CD14-positive monocyte (primary cell): Measurements from ENCODE around the gene ASTN1. TPM values are rescaled to one million over a fixed set of nuclear protein-coding genes. Genes with fewer than 3 reads are reported as not detected.

ENCODE experiments used
- DNase-seq, 3 donors: peaks; one replicate each; pipeline ENCODE4 v3.0.0-alpha.2; 2011 to 2022
- H2AFZ ChIP-seq: 2 replicates; pipeline ENCODE4 v1.6.0; 2012; ENCODE audit warnings: mild to moderate bottlenecking, low read depth, low read length, inconsistent platforms; ENCODE audit not compliant: insufficient read depth, poor library complexity, severe bottlenecking
- H3K27ac ChIP-seq, 2 donors: 1 replicate in 1 of 2; 2 replicates in 1 of 2; pipeline ENCODE4 v1.5.1; 2012 to 2013; ENCODE audit warnings: low read length in 2 of 2, control low read depth in 1 of 2, inconsistent platforms in 1 of 2, low read depth in 1 of 2, mild to moderate bottlenecking in 1 of 2
- H3K27me3 ChIP-seq, 2 donors: one replicate each; pipeline versions ENCODE4 v1.6.0 to v1.6.1; 2011 to 2013; ENCODE audit warnings: low read length in 2 of 2; ENCODE audit not compliant: control insufficient read depth in 2 of 2, insufficient read depth in 2 of 2
- H3K36me3 ChIP-seq, 2 donors: replicated peaks in 1 of 2; 1 replicate in 1 of 2; 2 replicates in 1 of 2; pipeline versions ENCODE4 v1.5.1 to v1.6.1; 2012 to 2013; ENCODE audit warnings: low read length in 2 of 2, control low read depth in 1 of 2, inconsistent platforms in 1 of 2, mild to moderate bottlenecking in 1 of 2; ENCODE audit not compliant: insufficient read depth in 2 of 2, control insufficient read depth in 1 of 2
- H3K4me1 ChIP-seq, 2 donors: 1 replicate in 1 of 2; 2 replicates in 1 of 2; pipeline versions ENCODE4 v1.5.1 to v1.6.1; 2012 to 2013; ENCODE audit warnings: low read length in 2 of 2, control low read depth in 1 of 2, inconsistent platforms in 1 of 2, mild to moderate bottlenecking in 1 of 2, moderate library complexity in 1 of 2; ENCODE audit not compliant: insufficient read depth in 2 of 2, control insufficient read depth in 1 of 2
- H3K4me2 ChIP-seq: replicated peaks from 2 replicates; pipeline ENCODE3; 2012; ENCODE audit warnings: low read length, moderate library complexity, mild to moderate bottlenecking; ENCODE audit not compliant: poor library complexity, severe bottlenecking; ENCODE audit errors: extremely low read depth
- H3K4me3 ChIP-seq, 3 experiments: fragments of 200-600 bp in 1 of 3; sonication (generic) in 1 of 3; replicated peaks in 1 of 3; 1 replicate in 2 of 3; 2 replicates in 1 of 3; pipeline ENCODE4 v1.5.1; 2011 to 2013; ENCODE audit warnings: low read length in 3 of 3, mild to moderate bottlenecking in 3 of 3, control low read depth in 2 of 3, low read depth in 2 of 3, inconsistent platforms in 1 of 3, moderate library complexity in 1 of 3
- H3K79me2 ChIP-seq: 2 replicates; pipeline ENCODE4 v1.6.0; 2012; ENCODE audit warnings: mild to moderate bottlenecking, control low read depth, inconsistent platforms, low read length, moderate library complexity; ENCODE audit not compliant: insufficient read depth
- H3K9ac ChIP-seq: 2 replicates; pipeline ENCODE4 v1.6.0; 2017; ENCODE audit warnings: low read length, mild to moderate bottlenecking; ENCODE audit not compliant: insufficient read depth, poor library complexity, severe bottlenecking
- H3K9me3 ChIP-seq, 2 donors: replicated peaks in 1 of 2; 1 replicate in 1 of 2; 2 replicates in 1 of 2; pipeline versions ENCODE4 v1.5.1 to v1.6.1; 2012 to 2013; ENCODE audit warnings: low read length in 2 of 2, control low read depth in 1 of 2; ENCODE audit not compliant: control insufficient read depth in 1 of 2, insufficient read depth in 1 of 2
- H4K20me1 ChIP-seq: 2 replicates; pipeline ENCODE4 v1.6.0; 2012; ENCODE audit warnings: mild to moderate bottlenecking, low read length, control low read depth, moderate library complexity; ENCODE audit not compliant: insufficient read depth
- H3K27ac Mint-ChIP-seq, 7 donors: one replicate each; pipeline ENCODE4 v1.8.0; 2020; ENCODE audit warnings: mild to moderate bottlenecking in 7 of 7, mixed read lengths in 7 of 7, moderate library complexity in 6 of 7, inconsistent platforms in 2 of 7
- H3K27me3 Mint-ChIP-seq, 3 donors: one replicate each; pipeline ENCODE4 v1.8.0; 2021 to 2022; ENCODE audit warnings: low read depth in 3 of 3, mild to moderate bottlenecking in 3 of 3, mixed read lengths in 3 of 3, moderate library complexity in 3 of 3, inconsistent platforms in 1 of 3
- H3K36me3 Mint-ChIP-seq, 2 donors: one replicate each; pipeline ENCODE4 v1.8.0; 2020; ENCODE audit warnings: mixed read lengths in 2 of 2, inconsistent platforms in 1 of 2, mild to moderate bottlenecking in 1 of 2
- H3K4me1 Mint-ChIP-seq: one replicate; pipeline ENCODE4 v1.8.0; 2020; ENCODE audit warnings: mild to moderate bottlenecking, mixed read lengths
- H3K4me3 Mint-ChIP-seq, 2 donors: one replicate each; pipeline ENCODE4 v1.8.0; 2020; ENCODE audit warnings: mild to moderate bottlenecking in 2 of 2, mixed read lengths in 2 of 2, moderate library complexity in 1 of 2
- H3K9me3 Mint-ChIP-seq, 7 donors: one replicate each; pipeline ENCODE4 v1.8.0; 2020 to 2022; ENCODE audit warnings: mixed read lengths in 7 of 7, mild to moderate bottlenecking in 6 of 7, moderate library complexity in 6 of 7, inconsistent platforms in 2 of 7
- WGBS: methylation state at CpG from one replicate; pipeline ENCODE4 v1.1.5; 2013; ENCODE audit warnings: missing lambda C conversion rate; ENCODE audit not compliant: insufficient coverage; 5-methylcytosine and 5-hydroxymethylcytosine counted together
- intact Hi-C, 2 donors: fragments of 100-400 bp; cut with micrococcal nuclease; formaldehyde crosslinking; loops; one replicate each; pipeline versions ENCODE4 v1.15.0 to v1.15.1; 2023
- polyA plus RNA-seq, 3 donors: library from polyadenylated mRNA; depleted of rRNA in 1 of 3; unstranded in 2 of 3; stranded (reverse) in 1 of 3; fragments of 300-500 nt in 2 of 3; fragments of >200 nt in 1 of 3; fragmentation: Illumina TruSeq in 2 of 3; gene quantifications; 1 replicate in 2 of 3; 2 replicates in 1 of 3; pipeline ENCODE4 v1.2.3, GENCODE V29; 2012 to 2021
- TF ChIP-seq, protein P1 (sequence below): fragments of 200-600 bp; IDR thresholded peaks from one replicate; pipeline ENCODE4 v1.8.0; 2022; ENCODE audit warnings: antibody characterized with exemption, mild to moderate bottlenecking

Gene ASTN1
- polyA plus RNA-seq, 3 donors = not detected

DNA sequence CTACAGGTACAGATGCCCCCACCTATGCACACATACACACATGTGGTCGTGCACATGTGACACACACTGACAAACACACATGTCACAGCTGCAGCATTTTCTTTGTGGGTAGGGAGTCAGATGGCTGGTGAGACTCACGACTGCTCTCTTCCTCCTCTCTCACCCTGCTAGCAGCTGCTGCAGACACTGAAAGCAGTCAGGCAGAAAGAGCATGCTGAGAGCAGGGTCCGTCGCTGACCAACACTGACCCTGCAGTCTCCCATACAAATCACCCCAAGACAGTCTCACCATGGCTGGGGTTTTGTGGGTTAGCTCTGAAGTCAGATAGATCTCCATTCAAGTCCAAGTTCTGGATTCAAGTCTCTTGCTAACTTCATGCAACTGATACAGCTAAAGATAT is 188.3 kb downstream of the ASTN1 start:
- intact Hi-C loops = no loop called here
- no peaks in the 10 kb centered on the region for H3K36me3 ChIP-seq
- no peak overlapping the region for H3K27ac Mint-ChIP-seq
- no peak overlapping the region for H2AFZ ChIP-seq
- H3K9ac ChIP-seq = no peak overlapping the region
- H3K4me1 ChIP-seq = no peaks in the 10 kb centered on the region
- no peak overlapping the region for H3K4me3 Mint-ChIP-seq
- no peaks in the 10 kb centered on the region for H3K27me3 Mint-ChIP-seq
- H3K9me3 Mint-ChIP-seq = peaks cover 0 to 3% (median 0%) of the 10 kb centered on the region in 7 donors
- TF ChIP-seq, protein P1, sequence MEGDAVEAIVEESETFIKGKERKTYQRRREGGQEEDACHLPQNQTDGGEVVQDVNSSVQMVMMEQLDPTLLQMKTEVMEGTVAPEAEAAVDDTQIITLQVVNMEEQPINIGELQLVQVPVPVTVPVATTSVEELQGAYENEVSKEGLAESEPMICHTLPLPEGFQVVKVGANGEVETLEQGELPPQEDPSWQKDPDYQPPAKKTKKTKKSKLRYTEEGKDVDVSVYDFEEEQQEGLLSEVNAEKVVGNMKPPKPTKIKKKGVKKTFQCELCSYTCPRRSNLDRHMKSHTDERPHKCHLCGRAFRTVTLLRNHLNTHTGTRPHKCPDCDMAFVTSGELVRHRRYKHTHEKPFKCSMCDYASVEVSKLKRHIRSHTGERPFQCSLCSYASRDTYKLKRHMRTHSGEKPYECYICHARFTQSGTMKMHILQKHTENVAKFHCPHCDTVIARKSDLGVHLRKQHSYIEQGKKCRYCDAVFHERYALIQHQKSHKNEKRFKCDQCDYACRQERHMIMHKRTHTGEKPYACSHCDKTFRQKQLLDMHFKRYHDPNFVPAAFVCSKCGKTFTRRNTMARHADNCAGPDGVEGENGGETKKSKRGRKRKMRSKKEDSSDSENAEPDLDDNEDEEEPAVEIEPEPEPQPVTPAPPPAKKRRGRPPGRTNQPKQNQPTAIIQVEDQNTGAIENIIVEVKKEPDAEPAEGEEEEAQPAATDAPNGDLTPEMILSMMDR = no peak
- H3K27me3 ChIP-seq = no peaks in the 10 kb centered on the region
- DNase-seq = no peak
- H4K20me1 ChIP-seq = no peaks in the 10 kb centered on the region
- H3K4me3 ChIP-seq = no peak overlapping the region
- H3K36me3 Mint-ChIP-seq = no peaks in the 10 kb centered on the region
- H3K4me2 ChIP-seq = no peak overlapping the region
- no CpG with 5 or more reads among the region's 4 CpGs for WGBS
- no peaks in the 10 kb centered on the region for H3K9me3 ChIP-seq
- no peaks in the 10 kb centered on the region for H3K79me2 ChIP-seq
- H3K27ac ChIP-seq = no peak overlapping the region
- H3K4me1 Mint-ChIP-seq = no peaks in the 10 kb centered on the region

DNA sequence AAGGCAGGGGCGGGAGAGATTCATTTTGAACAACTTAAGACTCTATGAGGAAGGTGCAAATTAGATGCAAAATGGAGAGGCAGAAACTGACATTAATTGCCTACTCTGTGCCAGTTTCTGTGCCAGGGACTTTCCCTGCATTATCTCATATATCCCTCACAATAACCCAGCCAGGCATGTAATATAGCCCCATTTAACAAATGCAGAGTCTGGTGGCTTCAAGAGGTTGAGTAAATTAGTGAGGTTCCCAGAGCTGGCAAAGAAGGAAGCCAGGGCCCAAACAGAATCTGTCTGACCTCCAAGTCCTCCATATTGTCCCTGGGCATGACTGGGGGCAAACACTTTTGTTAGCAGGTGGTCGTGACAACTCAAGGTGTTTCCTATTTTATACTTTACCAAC is 199.8 kb downstream of the ASTN1 start:
- H3K27me3 Mint-ChIP-seq = peaks cover 0 to 6% (median 2%) of the 10 kb centered on the region in 3 donors
- H3K4me2 ChIP-seq = no peak overlapping the region
- H3K36me3 Mint-ChIP-seq = no peaks in the 10 kb centered on the region
- intact Hi-C loops = no loop called here
- no peak for DNase-seq
- H3K27me3 ChIP-seq = no peaks in the 10 kb centered on the region
- no peak overlapping the region for H3K27ac Mint-ChIP-seq
- no peak overlapping the region for H2AFZ ChIP-seq
- no peaks in the 10 kb centered on the region for H3K9me3 ChIP-seq
- no peak overlapping the region for H3K4me3 ChIP-seq
- WGBS = no CpG with 5 or more reads among the region's 2 CpGs
- no peak overlapping the region for H3K4me3 Mint-ChIP-seq
- TF ChIP-seq, protein P1 = no peak
- H3K4me1 Mint-ChIP-seq = no peaks in the 10 kb centered on the region
- no peak overlapping the region for H3K27ac ChIP-seq
- no peaks in the 10 kb centered on the region for H3K79me2 ChIP-seq
- H3K9ac ChIP-seq = no peak overlapping the region
- H3K4me1 ChIP-seq = no peaks in the 10 kb centered on the region
- no peaks in the 10 kb centered on the region for H3K36me3 ChIP-seq
- H4K20me1 ChIP-seq = no peaks in the 10 kb centered on the region
- H3K9me3 Mint-ChIP-seq = peaks cover 0 to 4% (median 0%) of the 10 kb centered on the region in 7 donors
